HG02852 (cell line): Measurements from ENCODE around the gene OAT.
"Not testable (repeated sequence)": the region's sequence is repeated elsewhere in the genome, so short reads cannot be mapped to it uniquely, and the experiment has no call there.

ENCODE experiments used
- ATAC-seq: cut with Tn5 transposase; IDR thresholded peaks from one replicate; pipeline ENCODE4 v1.9.1; 2021; ENCODE audit warnings: mild to moderate bottlenecking, moderate library complexity; ENCODE audit not compliant: unreplicated experiment

Gene OAT

GRCh38 chr10:124447751-124448466 lies 29.2 kb upstream of the OAT start:
- ATAC-seq: no peak

DNA sequence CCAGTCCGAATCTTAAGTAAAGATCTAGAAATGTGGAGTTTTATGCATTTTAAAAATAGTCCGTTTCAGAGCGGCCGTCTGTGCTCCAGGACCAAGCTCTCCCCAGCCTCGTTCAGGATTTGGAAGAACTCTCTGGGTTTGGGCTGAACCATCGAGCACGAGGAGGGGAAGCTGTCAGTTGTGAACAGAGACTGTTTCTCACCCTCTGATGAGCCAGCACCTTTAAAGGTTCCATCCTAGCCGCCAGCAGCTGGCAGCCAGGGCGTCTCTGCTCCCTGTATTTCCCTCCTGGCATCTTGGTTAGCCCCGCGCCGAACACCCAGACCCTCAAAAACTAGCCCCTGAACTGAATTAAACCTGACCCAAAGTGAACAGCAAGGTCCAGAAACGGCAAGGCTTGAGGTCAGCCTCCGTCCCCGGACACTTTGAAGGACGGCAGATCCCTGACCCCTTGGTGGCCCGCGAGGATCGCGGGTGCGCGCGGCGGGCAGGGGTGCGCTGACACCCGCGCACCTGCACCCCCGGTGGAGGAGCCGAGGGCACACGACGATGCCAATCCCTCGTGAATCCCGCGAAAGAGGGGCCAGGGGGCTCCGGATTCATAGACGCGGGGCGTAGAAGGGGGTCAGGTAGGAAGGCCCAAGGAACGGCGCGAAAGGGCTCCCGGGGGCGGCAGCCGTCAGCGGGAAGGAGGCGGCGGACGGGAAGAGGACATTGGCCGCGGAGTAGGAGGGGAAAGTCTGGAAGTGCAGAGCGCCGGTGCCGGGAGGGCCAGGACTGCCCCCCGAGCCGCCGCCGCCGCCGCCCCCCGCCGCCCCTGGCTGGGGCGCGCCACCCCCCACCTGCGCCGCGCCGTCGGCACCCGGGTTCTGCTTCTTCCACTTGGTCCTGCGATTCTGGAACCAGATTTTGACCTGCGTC lies 28.4 kb upstream of the OAT start:
- no peak for ATAC-seq

- ATAC-seq: not testable (repeated sequence)
Observed at GRCh38 chr10:124441694-124442093, 23.0 kb upstream of the OAT start.

DNA sequence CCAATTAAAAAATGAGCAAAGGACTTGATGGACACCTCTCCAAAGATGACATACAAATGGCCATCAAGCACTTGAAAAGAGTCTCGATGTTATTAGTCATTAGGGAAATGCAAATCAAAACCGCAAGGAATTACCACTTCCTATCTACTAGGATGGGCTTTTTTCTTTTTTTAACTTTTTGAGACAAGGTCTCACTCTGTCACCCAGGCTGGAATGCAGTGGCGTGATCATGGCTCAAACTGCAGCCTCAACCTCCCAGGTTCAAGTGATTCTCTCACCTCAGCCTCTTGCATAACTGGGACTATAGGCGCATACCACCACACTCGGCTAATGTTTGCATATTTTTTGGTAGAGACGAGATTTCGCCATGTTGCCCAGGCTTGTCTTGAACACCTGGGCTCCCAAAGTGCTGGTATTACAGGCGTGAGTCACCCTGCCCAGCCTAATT lies 17.5 kb upstream of the OAT start:
- ATAC-seq: no peak

- ATAC-seq: not testable (repeated sequence)
Observed at GRCh38 chr10:124435683-124436082, 17.0 kb upstream of the OAT start.

DNA sequence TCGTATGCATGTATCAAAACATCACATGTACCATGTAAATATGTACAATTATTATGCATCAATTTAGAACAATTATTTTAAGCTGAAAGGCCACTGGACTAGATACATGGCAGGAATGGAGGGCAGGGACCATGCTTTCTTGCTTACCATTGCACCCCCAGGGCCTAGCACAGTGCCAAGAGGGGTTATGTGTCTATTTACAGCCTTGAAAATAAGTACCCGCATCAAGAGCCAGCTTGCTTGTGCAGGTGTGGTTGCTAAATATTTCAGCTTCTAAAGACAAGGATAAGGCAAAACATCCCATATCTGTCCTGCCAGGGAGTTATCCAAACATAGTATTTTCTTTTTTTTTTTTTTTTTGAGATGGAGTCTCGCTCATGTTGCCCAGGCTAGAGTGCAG lies 14.7 kb upstream of the OAT start:
- no peak for ATAC-seq

DNA sequence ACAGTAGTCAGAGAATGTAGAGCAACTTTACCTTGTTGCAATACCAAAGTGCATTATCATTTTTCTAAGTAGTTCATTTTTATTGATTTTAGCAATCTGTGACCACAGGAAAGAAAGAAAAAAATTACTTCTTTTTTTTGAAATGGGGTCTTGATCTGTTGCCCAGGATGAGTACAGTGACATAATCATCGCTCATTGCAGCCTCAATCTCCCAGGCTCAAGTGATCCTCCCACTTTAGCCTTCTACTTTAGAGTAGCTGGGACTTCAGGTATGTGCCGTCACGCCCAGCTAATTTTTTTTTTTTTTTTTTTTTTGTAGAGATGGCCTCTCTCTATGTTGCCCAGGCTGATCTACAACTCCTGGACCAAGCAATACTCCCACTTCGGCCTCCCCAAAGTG lies 11.4 kb upstream of the OAT start:
- ATAC-seq: no peak

GRCh38 chr10:124429576-124429975 lies 10.9 kb upstream of the OAT start:
- ATAC-seq: no peak

DNA sequence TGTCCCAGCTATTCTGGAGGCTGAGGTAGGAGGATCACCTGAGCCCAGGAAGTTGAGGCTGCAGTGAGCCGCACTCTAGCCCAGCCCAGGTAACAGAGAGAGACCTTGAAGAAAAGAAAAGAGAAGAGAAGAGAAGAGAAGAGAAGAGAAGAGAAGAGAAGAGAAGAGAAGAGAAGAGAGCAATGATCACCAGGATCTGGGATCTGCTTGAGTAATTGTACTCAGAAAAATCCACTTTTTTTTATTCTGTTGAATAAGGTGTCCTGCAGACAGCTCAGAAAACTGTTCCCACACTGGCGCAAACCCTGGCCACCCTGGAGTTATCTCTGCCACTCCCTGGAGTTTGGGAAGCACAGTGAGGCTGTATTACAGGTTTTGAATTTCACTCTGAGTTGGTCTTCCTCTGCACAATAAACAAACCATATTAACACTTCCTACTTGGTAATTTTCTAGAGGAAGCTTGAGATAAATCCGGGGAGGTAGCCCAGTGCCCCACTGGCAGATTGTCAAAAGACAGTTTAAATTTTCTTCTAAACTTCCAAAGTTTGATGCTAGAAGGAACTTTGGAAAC lies 9.6 kb upstream of the OAT start:
- ATAC-seq: no peak

GRCh38 chr10:124425227-124425962 lies 6.7 kb upstream of the OAT start:
- no peak for ATAC-seq

- no peak for ATAC-seq
Observed at GRCh38 chr10:124423813-124424212, 5.1 kb upstream of the OAT start.

GRCh38 chr10:124422742-124423141 lies 4.0 kb upstream of the OAT start:
- ATAC-seq: no peak

- ATAC-seq: no peak
Observed at GRCh38 chr10:124420254-124420653, 1.5 kb upstream of the OAT start.

- ATAC-seq: no peak
Observed at GRCh38 chr10:124419635-124420034, 912 bp upstream of the OAT start.

DNA sequence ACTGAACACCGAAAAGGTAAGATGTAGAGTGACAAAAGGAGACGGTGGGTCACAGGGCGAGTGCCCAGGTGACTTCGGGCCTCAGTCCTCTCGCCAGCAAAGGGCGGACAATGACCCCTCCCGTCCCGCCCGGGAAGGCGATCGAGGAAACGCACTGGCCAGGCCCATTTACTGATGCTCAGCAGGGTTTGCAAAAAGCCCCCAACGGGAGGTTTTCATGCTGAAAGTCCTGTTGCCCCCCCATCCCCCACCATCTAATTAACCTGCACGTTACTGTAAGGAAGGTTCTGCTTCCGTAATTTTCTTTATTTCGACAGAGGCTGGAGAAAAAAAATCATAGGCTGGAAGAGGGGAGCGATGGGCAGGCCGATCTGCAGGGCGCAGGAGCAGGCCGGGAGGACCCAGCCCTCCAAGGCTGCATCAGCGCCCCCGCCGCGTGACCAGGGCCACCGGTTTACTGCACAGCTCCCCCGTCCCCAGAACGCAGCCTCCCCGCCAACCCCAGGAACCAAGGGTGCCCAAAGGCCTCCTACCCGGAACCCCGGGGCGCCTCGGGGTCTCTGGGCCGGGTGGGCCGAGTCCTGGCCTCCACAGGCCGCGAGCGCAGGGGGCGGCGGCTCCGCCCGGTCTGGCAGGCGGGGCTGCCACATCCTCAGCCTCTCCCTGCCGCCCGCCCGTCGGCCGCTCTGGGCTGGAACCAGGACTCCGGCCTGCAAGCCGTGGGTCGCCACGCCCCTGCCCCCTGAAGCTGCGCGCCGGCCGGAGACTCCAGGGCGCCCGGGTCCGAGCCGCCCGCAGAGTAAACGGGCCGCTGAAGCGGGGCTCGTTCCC lies 613 bp downstream of the OAT start:
- peak; percentile 28 for ATAC-seq

DNA sequence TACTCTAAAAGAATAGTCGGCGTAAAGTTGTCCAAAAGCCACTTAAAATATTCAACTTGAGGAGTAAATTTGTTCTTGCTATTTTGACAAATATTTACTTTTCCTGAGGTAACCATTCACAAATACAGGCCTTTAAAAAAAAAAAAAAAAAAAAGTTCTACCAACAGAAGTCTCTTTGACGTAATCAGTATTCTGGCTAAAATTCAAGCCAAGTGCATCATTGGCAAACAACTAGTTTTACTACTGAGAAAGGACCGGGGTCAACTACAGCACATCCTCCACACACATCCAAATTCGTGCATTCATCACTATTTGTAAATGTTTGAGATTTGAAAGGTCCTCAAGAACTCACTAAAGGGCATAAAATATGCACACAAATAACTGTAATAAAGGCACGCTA lies 2.0 kb downstream of the OAT start:
- ATAC-seq: no peak

- no peak for ATAC-seq
Observed at GRCh38 chr10:124415210-124415609, 3.5 kb downstream of the OAT start.

- ATAC-seq: no peak
Observed at GRCh38 chr10:124414076-124414475, 4.6 kb downstream of the OAT start.

DNA sequence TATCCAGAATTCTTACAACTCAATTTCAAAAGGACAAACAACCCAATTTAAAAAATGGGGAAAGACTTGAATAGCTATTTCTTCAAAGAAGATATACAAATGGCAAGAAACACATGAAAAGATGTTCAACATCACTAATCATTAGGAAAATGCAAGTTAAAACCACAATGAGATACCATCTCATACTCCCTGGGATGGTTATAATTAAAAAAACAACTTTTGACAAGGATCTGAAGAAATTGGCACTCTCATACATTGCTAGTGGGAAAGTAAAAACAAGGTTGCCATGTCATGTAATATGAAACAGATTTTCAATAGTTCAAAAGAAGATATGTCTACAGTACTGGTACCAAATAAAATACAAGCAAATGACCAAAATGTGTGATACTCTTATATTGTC lies 9.0 kb downstream of the OAT start:
- ATAC-seq: no peak

DNA sequence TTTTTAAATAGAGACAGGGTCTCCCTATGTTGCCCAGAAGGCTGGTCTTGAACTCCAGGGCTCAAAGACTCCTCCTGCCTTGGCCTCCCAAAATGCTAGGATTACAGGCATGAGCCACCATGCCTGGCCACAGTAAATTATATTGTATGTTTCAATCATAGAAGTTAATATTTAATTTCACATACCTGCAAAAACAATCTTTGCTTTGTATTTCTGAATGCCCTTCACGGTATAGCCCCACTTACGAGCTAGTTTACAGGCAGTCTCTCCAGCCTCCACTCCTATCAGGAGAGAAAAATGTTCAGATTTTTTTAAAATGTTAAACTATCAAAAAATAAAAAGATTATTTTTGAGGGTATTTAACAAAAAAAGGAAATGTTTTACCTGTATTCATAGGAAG lies 10.4 kb downstream of the OAT start:
- no peak for ATAC-seq
